Activated naive CD8-positive, alpha-beta T cell treated with anti-CD3 and anti-CD28 coated beads for 36 hours (primary cell): Measurements from ENCODE around the gene THBD. TPM values are rescaled to one million over a fixed set of nuclear protein-coding genes. Genes with fewer than 3 reads are reported as not detected.

Experiments
- DNase-seq: peaks from one replicate; pipeline ENCODE4 v3.0.0; 2021
- H3K27ac Mint-ChIP-seq: one replicate; pipeline ENCODE4 v1.8.0; 2022; ENCODE audit warnings: mild to moderate bottlenecking, moderate library complexity, mixed read lengths
- H3K27me3 Mint-ChIP-seq: one replicate; pipeline ENCODE4 v1.8.0; 2022; ENCODE audit warnings: mild to moderate bottlenecking, mixed read lengths
- H3K36me3 Mint-ChIP-seq: one replicate; pipeline ENCODE4 v1.8.0; 2021; ENCODE audit warnings: mild to moderate bottlenecking, mixed read lengths
- H3K4me1 Mint-ChIP-seq: one replicate; pipeline ENCODE4 v1.8.0; 2021; ENCODE audit warnings: mixed read lengths
- H3K4me3 Mint-ChIP-seq: one replicate; pipeline ENCODE4 v1.8.0; 2022; ENCODE audit warnings: mild to moderate bottlenecking, moderate library complexity, mixed read lengths
- H3K9me3 Mint-ChIP-seq: one replicate; pipeline ENCODE4 v1.8.0; 2022; ENCODE audit warnings: mixed read lengths
- total RNA-seq, 2 experiments: library from RNA; stranded (reverse); gene quantifications; one replicate each; pipeline ENCODE4 v1.2.3, GENCODE V29; 2021

Gene THBD
- total RNA-seq, 2 experiments from 2014 or later, result not detected

DNA sequence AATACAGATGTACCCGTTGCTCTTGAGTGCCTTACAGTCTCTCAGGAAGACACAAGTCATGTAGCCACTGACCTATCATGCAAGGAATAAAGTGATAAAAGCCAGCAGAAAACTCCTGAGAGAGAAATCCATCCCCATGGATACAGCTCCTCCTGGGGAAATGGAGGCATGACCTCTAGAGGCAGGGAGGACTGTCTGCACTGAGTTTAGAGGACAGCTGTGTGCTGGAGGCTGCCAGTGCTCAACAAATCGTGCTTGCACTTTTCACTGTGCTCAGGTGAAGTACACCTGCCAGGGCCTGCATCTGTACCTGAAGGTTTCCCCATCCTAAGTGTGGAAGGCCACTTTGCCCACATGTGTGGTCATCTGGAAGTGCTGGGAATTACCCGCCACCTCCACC is 24.6 kb upstream of the THBD start:
- Mint-ChIP-seq H3K4me1 (no peaks in the 10 kb centered on the region), H3K27me3 (no peaks in the 10 kb centered on the region), H3K36me3 (no peaks in the 10 kb centered on the region), H3K27ac (no peak overlapping the region), H3K4me3 (no peak overlapping the region), H3K9me3 (no peaks in the 10 kb centered on the region)
- DNase-seq, result no peak

DNA sequence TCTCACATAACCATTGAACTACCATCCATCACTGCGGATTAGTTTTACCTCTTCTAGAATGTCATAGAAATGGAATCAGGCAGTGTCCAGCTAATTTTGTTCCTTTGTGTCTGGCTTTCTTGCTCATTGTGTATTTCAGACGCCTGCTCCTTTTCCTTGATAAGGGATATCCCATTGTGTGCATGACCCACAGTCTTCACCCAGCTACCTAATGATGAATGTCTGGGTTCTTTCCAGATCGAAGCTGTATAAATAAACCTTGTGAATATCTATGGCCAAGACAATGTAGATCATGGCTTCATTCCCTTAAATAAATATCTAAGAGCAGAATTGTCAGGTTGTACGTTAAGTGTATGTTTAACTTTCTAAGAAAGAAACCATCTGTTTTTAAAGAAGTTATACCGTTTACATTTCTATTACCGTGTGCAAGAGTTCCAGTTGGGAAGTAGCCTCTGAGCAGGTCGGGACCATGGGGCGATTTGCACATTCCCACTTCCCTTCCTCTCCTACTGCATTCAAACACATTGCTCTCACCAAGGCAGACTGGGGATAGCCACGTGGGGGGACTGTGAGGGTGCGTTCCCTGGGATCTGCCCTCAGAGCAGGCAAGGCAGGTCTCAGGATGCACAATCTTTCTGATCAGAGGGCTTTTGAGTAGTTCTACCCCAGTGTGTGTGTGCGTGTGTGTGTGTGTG is 23.6 kb upstream of the THBD start:
- Mint-ChIP-seq H3K9me3 (no peaks in the 10 kb centered on the region), H3K36me3 (no peaks in the 10 kb centered on the region)

DNA sequence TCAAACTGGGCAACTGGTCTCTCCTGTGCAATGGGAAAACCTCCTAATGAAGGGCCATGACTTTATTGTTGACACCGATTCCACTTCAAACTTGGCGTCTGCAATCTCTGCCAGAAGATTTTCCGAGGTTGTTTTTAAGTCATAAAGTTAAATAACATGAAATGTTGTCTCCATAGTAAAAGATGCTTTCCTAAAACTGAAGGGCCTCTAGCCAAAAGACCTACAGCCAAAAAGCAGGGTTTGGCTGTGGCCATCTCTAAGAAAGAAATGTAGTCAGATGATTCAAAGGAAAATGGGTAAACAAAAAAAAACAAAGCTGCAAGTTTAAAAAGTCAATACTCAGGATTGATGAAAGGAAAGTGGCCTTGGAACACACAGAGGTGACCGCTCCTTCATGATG is 22.5 kb upstream of the THBD start:
- H3K36me3 Mint-ChIP-seq, result no peaks in the 10 kb centered on the region
- H3K27ac Mint-ChIP-seq, result no peak overlapping the region
- no peak for DNase-seq
- no peaks in the 10 kb centered on the region for H3K4me1 Mint-ChIP-seq
- H3K9me3 Mint-ChIP-seq, result no peaks in the 10 kb centered on the region
- no peaks in the 10 kb centered on the region for H3K27me3 Mint-ChIP-seq
- no peak overlapping the region for H3K4me3 Mint-ChIP-seq

More for the DNA sequence above, 23.6 kb upstream of the THBD start:
- Mint-ChIP-seq H3K27ac (no peak overlapping the region), H3K4me3 (no peak overlapping the region), H3K27me3 (no peaks in the 10 kb centered on the region), H3K4me1 (no peaks in the 10 kb centered on the region)
- no peak for DNase-seq

DNA sequence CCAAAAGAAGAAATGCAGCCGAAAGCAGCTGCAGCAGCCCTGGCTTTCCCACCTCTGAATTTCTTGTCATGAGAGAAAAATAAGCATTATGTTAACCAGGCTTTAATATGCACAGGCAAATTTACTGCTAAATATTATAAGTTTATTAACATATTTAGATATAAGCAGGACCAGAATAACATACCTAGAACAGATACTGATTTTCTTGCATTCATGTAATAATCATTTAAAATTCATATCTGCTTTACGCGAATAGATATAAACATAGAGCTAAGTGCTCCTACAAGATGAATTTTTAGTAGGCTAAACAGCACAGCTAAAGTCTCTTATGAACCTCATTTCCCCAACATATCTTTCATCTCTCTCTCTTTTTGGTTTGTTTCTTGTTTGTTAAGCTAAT is 21.9 kb upstream of the THBD start:
- no peaks in the 10 kb centered on the region for H3K36me3 Mint-ChIP-seq
- no peak overlapping the region for H3K27ac Mint-ChIP-seq
- H3K9me3 Mint-ChIP-seq, result no peaks in the 10 kb centered on the region
- no peak for DNase-seq
- H3K4me3 Mint-ChIP-seq, result no peak overlapping the region
- no peaks in the 10 kb centered on the region for H3K27me3 Mint-ChIP-seq
- no peaks in the 10 kb centered on the region for H3K4me1 Mint-ChIP-seq

DNA sequence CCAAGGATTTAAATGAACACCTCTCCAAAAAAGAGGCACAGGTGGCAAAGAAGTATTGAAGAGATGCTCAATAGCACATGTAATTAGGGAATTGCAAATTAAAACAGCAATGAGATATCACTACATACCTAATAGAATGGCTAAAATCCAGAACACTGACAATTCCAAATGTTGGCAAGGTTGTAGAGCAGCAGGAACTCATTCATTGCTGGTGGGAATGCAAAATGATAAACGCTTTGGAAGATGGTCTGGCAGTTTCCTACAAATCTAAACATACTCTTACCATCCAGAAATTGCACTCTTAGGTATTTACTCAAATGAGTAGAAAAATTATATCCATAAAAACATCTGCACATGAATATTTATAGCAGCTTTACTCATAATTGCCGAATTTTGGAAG is 19.6 kb upstream of the THBD start:
- Mint-ChIP-seq H3K4me1 (no peaks in the 10 kb centered on the region), H3K27ac (no peak overlapping the region), H3K27me3 (no peaks in the 10 kb centered on the region), H3K36me3 (no peaks in the 10 kb centered on the region), H3K9me3 (no peaks in the 10 kb centered on the region), H3K4me3 (no peak overlapping the region)
- DNase-seq, result no peak

DNA sequence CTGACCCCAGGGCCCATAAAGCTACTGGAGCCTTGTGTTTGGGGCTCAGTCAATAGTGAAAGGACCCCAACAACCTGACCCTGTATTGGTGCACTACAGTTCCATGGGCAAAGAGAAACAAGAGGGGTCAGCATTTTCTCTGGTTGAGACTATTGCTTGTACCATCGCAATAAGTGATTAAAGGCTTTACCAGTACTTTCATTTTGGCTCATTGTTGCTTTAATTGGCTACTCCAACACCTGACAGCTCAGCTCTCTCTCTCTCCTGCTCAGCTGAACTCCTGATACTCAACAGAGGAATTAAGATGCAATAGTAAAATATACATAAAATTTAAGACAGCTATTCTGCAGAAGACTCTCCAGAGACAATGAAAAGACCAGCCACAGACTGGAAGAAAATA is 18.8 kb upstream of the THBD start:
- Mint-ChIP-seq H3K36me3 (no peaks in the 10 kb centered on the region), H3K4me1 (no peaks in the 10 kb centered on the region), H3K27ac (no peak overlapping the region), H3K4me3 (no peak overlapping the region), H3K27me3 (no peaks in the 10 kb centered on the region), H3K9me3 (no peaks in the 10 kb centered on the region)
- no peak for DNase-seq

DNA sequence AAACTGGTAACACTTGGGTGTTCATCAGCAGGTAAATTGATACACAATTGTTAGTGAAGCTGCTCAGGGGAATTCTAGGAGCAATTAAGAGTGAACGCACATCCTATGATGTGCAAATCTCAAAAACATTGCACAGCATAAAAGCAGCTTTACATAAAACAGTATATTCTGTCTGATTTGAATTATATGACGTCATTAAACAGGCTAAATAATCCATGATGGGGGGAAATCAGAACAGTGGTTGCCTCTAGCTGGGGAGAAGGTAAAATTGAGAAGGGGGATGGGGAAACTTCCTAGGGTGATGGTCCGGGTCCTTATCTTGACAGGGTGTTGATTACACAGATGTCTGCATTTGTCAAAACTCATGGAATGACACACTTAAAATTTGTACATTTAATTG is 17.3 kb upstream of the THBD start:
- Mint-ChIP-seq H3K9me3 (no peaks in the 10 kb centered on the region), H3K4me1 (no peaks in the 10 kb centered on the region), H3K36me3 (no peaks in the 10 kb centered on the region), H3K4me3 (no peak overlapping the region), H3K27me3 (no peaks in the 10 kb centered on the region), H3K27ac (no peak overlapping the region)
- DNase-seq, result no peak

DNA sequence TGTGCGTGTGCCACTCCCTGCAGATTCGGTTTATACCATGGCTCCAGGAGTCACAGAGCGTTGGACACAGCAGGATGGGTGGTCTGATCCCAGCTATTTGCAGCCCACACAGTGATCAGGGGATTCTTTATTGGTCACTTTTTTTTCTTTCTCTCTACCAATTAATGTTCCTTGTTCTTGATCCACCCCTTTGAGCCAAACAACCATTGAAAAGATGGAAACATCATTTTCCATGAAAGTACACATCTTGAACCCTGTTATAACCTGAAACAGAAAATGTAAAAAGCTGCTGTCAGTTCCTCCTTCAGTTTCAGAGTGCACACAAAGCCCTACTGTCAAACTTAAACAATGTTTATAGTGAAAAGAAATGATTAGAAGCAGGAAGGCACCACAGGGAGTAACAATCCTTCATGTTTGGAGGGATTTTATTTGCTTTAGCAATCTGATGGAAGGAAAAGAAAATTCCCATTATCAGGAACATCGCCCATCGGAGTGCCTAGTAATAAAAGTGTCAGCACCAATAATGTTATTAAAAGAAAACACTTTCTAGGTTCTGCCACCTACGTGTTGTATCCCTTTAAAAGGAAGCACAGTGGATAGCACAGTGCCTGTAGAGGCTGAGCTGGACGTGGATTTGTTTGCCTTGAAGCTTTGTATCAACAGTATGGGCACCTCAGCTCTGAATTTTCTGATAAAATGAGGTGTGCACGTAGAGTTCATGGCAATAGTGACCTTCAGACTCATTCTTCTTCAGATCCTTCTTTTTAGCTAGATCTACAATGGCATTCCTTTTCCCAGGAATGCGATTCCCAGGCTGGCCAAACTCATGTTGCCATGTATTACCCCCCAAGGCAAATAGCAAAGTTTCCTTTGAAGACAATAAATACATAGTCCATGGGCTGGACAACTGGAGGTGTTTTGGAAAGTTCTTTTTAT is 16.1 kb upstream of the THBD start:
- Mint-ChIP-seq H3K27ac (no peak overlapping the region), H3K4me1 (no peaks in the 10 kb centered on the region), H3K9me3 (no peaks in the 10 kb centered on the region), H3K4me3 (no peak overlapping the region), H3K27me3 (no peaks in the 10 kb centered on the region), H3K36me3 (no peaks in the 10 kb centered on the region)
- no peak for DNase-seq

DNA sequence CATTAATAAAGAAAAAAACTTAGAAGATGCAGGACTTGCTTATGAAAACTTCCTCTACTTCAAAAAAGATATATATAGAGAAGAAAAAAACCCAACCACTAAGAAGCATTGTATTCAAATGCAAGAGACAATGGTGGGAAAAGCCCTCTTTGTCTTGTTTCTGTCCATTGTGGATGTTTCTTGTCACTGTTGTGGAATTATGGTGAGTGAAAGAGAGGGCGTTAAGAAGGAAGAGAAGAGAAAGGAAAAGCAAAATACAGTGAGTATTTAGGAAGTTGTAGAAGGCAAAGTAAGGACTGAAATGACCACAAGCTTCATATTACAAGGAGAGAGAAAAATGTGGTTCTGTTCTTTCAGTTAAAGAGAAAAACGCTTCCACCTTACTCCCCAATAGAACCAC is 14.1 kb upstream of the THBD start:
- Mint-ChIP-seq H3K4me1 (no peaks in the 10 kb centered on the region), H3K27me3 (no peaks in the 10 kb centered on the region), H3K27ac (no peak overlapping the region), H3K36me3 (no peaks in the 10 kb centered on the region), H3K9me3 (no peaks in the 10 kb centered on the region), H3K4me3 (no peak overlapping the region)
- DNase-seq, result no peak

DNA sequence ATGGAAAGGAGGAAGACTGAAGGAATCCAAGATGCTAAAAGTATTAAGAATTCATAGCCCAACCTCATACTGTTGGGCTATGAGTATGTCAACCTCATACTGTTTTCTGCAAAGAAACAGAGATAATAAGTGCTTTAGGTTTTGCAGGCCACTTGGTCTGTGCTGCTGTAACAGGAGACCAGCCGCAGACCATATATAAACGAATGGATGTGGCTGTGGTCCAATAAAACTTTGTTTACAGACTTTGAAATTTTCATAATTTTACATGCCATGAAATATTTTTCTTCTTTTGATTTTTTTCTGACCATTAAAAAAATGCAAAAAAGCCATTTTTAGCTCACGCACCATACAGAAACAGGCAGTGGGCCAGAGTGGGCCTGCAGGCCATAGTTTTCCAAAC is 13.7 kb upstream of the THBD start:
- Mint-ChIP-seq H3K4me3 (no peak overlapping the region), H3K27me3 (no peaks in the 10 kb centered on the region), H3K27ac (no peak overlapping the region), H3K36me3 (no peaks in the 10 kb centered on the region), H3K4me1 (no peaks in the 10 kb centered on the region), H3K9me3 (no peaks in the 10 kb centered on the region)
- no peak for DNase-seq

DNA sequence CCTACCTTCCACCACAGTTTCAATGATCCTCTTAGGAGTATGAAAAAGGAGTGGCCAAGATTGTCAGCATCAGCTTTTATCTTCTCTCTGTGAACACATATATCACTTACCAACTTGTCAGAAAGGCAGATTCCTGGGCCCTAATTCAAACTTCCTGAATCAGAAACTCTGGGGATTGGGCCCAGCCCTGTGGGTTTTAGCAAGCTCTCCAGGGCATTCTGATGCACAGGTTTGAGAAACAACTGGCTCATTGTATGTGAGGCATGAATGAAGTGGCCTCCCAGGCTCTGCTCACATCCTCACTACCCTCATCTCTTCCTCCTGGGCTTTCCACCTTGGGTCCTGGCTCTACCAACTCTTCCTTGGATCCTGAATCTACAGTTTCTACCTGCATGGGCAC is 13.2 kb upstream of the THBD start:
- Mint-ChIP-seq H3K27ac (no peak overlapping the region), H3K4me3 (no peak overlapping the region), H3K27me3 (no peaks in the 10 kb centered on the region), H3K4me1 (no peaks in the 10 kb centered on the region), H3K9me3 (no peaks in the 10 kb centered on the region), H3K36me3 (no peaks in the 10 kb centered on the region)
- no peak for DNase-seq

DNA sequence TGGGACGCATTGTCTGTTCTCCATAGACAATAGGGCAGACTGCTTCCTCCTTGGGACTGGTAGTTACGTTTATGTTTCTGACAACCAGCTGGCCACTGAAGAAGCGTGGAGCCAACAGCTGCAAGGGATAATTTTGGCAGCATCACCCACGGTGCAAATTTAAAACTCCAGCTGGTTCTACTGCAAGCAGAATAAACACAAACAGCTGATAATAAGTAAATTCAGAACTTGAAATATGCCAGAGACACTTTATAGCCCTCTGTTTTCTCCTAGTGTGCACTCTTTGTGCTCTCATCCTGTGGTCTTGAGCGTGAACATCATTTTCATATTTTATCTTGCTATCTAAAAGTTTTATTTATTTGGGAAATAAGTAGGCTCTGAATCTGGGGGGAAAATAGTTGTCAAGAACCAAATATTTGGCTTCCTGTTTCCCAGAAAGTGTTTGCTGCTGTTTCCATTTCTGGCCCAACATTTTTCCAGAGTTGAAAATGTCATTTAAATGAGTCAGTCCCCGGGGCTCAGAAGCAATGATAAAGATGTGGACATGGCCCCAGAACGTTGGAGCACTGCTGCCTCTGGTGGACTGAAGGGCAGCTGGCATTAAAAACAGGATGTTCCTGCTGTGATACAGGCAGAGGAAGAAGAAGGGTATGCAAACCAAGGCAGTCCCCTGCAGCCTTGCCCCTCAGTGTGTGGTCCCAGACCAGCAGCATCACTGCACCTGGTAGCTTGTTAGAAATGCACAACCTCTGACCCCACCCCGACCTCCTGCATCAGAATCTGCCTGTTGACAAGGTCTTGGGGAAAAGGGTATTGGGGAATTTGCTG is 12.5 kb upstream of the THBD start:
- H3K36me3 Mint-ChIP-seq, result no peaks in the 10 kb centered on the region
- H3K27me3 Mint-ChIP-seq, result no peaks in the 10 kb centered on the region
- H3K9me3 Mint-ChIP-seq, result no peaks in the 10 kb centered on the region
- no peak overlapping the region for H3K4me3 Mint-ChIP-seq
- H3K27ac Mint-ChIP-seq, result no peak overlapping the region
- no peak for DNase-seq
- no peaks in the 10 kb centered on the region for H3K4me1 Mint-ChIP-seq

DNA sequence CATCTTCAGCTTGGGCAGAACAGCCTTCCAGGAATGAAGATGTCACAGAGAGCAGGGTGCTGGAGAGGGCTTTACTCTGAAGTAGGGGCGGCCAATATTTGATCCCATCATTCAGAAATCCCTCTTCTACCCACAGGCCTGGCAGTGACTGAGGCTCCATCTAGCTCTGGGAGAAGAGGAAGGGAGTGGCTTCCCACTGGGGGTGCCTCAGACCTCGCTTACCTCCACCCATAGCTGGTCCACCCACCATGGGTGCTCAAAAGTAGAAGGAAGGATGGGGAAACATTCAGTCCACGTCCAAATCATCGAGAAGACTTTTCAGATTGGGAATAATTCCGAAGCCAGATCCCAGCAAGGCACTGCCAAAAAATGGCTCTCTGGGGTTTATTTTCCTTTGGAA is 11.8 kb upstream of the THBD start:
- Mint-ChIP-seq H3K4me1 (no peaks in the 10 kb centered on the region), H3K4me3 (no peak overlapping the region), H3K27me3 (no peaks in the 10 kb centered on the region), H3K27ac (no peak overlapping the region), H3K36me3 (no peaks in the 10 kb centered on the region), H3K9me3 (no peaks in the 10 kb centered on the region)
- no peak for DNase-seq

DNA sequence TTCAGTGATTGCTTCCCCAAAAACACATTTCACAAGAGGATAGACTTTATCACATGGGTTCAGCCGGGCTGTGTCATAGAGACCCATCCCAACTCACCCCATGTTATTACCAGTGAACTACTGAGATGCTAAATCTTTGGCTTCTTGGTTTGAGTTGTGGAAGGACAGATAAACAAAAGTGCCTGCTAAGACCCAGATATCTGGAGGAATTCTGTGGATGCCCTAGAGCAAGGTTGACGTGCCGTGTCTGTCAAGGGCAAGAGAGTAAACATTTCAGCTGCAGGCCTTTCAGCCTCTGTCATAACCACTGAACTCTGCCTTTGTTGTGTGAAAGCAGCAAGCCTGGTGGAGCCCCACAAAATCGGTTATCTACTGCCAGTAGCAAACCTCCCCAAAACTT is 11.2 kb upstream of the THBD start:
- H3K9me3 Mint-ChIP-seq, result no peaks in the 10 kb centered on the region

DNA sequence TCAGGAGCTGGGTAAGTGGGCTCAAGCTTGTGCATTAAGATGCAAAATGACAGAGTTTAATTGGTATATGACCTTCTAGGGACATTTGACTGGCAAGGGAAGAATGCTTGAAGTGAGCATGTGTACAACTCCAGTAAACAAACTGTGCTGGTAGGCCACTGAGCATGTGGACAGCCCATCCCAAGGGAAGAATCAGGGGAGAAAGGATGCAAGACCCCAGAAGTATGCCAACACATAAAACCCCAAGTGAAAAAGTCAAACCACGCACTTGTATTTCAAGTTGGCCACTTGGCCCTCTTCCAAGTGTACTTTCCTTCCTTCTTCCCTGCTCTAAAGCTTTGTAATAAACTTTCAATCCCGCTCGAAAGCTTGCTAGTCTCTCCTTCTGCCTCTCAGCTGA is 10.4 kb upstream of the THBD start:
- Mint-ChIP-seq H3K27me3 (no peaks in the 10 kb centered on the region), H3K4me1 (no peaks in the 10 kb centered on the region), H3K9me3 (no peaks in the 10 kb centered on the region), H3K36me3 (no peaks in the 10 kb centered on the region), H3K4me3 (no peak overlapping the region), H3K27ac (no peak overlapping the region)
- no peak for DNase-seq

More for the DNA sequence above, 11.2 kb upstream of the THBD start:
- DNase-seq, result no peak
- Mint-ChIP-seq H3K4me1 (no peaks in the 10 kb centered on the region), H3K4me3 (no peak overlapping the region), H3K27ac (no peak overlapping the region), H3K36me3 (no peaks in the 10 kb centered on the region), H3K27me3 (no peaks in the 10 kb centered on the region)
